WTC11 (cell line): Measurements from ENCODE around the gene ABTB2.

Experiments
- CTCF ChIP-seq: fragments of 200-600 bp; IDR thresholded peaks from 2 replicates; pipeline ENCODE4 v1.8.0; 2022; ENCODE audit warnings: antibody characterized with exemption
- FOXJ3 ChIP-seq: sonication (generic); formaldehyde crosslinking; IDR thresholded peaks from 2 replicates; pipeline ENCODE4 v1.9.0; 2021; ENCODE audit warnings: missing genetic modification reagents, mild to moderate bottlenecking, borderline replicate concordance
- SP1 ChIP-seq: sonication (generic); formaldehyde crosslinking; conservative IDR thresholded peaks from 2 replicates; pipeline ENCODE4 v1.8.1; 2022; ENCODE audit warnings: missing genetic modification reagents
- ZNF138 ChIP-seq: sonication (generic); formaldehyde crosslinking; conservative IDR thresholded peaks from 2 replicates; pipeline ENCODE4 v1.8.1; 2022; ENCODE audit warnings: mild to moderate bottlenecking, moderate library complexity, missing genetic modification reagents
- ZNF232 ChIP-seq: sonication (generic); formaldehyde crosslinking; IDR thresholded peaks from 2 replicates; pipeline ENCODE4 v1.8.0; 2022; ENCODE audit warnings: mild to moderate bottlenecking, missing genetic modification reagents
- TF ChIP-seq, protein P1 (sequence below): sonication (generic); formaldehyde crosslinking; IDR thresholded peaks from 2 replicates; pipeline ENCODE4 v1.8.0; 2022; ENCODE audit warnings: mild to moderate bottlenecking, missing genetic modification reagents

GRCh38 chr11:34300026-34300925 lies 57.5 kb downstream of the ABTB2 start:
- TF ChIP-seq FOXJ3 (CRISPR knock-in tag) (no peak), SP1 (CRISPR knock-in tag) (no peak), CTCF (no peak), ZNF232 (CRISPR knock-in tag) (no peak), ZNF138 (no peak)
- TF ChIP-seq, protein P1, sequence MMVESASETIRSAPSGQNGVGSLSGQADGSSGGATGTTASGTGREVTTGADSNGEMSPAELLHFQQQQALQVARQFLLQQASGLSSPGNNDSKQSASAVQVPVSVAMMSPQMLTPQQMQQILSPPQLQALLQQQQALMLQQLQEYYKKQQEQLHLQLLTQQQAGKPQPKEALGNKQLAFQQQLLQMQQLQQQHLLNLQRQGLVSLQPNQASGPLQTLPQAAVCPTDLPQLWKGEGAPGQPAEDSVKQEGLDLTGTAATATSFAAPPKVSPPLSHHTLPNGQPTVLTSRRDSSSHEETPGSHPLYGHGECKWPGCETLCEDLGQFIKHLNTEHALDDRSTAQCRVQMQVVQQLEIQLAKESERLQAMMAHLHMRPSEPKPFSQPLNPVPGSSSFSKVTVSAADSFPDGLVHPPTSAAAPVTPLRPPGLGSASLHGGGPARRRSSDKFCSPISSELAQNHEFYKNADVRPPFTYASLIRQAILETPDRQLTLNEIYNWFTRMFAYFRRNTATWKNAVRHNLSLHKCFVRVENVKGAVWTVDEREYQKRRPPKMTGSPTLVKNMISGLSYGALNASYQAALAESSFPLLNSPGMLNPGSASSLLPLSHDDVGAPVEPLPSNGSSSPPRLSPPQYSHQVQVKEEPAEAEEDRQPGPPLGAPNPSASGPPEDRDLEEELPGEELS, result no peak
